Gastrocnemius medialis (tissue), 4 donors: ENCODE data around the gene PARD3B.

Experiments
- POLR2A ChIP-seq, 2 donors: fragments of 450-650 bp; IDR thresholded peaks; one replicate each; pipeline ENCODE4 v1.6.1; 2017; ENCODE audit warnings: antibody characterized with exemption in 2 of 2, mild to moderate bottlenecking in 2 of 2, moderate library complexity in 2 of 2
- TF ChIP-seq, protein P1 (sequence below), 5 experiments: fragments of 450-650 bp in 3 of 5; fragments of 200-600 bp in 2 of 5; sonication (generic) in 2 of 5; IDR thresholded peaks in 4 of 5; conservative IDR thresholded peaks in 1 of 5; 1 replicate in 4 of 5; 2 replicates in 1 of 5; pipeline ENCODE4 v1.5.1; 2016 to 2019; ENCODE audit warnings: antibody characterized with exemption in 5 of 5, mild to moderate bottlenecking in 3 of 5, moderate library complexity in 3 of 5

DNA sequence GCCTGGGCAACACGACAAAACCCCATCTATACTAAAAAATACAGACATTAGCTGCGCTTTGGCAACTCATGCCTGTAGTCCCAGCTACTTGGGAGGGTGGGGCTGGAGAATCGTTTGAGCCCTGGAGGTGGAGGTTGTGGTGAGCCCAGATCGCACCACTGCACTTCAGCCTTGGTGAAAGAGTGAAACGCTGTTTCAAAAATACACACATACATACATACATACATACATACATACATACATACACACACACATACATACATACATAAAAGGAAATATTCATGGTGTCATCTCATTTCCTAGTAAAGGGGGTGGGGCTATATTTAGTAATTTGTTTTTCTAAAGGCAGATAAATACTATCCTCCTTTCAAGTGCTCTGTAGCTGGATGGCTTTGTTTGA is 205.1 kb downstream of the PARD3B start:
- TF ChIP-seq, protein P1, sequence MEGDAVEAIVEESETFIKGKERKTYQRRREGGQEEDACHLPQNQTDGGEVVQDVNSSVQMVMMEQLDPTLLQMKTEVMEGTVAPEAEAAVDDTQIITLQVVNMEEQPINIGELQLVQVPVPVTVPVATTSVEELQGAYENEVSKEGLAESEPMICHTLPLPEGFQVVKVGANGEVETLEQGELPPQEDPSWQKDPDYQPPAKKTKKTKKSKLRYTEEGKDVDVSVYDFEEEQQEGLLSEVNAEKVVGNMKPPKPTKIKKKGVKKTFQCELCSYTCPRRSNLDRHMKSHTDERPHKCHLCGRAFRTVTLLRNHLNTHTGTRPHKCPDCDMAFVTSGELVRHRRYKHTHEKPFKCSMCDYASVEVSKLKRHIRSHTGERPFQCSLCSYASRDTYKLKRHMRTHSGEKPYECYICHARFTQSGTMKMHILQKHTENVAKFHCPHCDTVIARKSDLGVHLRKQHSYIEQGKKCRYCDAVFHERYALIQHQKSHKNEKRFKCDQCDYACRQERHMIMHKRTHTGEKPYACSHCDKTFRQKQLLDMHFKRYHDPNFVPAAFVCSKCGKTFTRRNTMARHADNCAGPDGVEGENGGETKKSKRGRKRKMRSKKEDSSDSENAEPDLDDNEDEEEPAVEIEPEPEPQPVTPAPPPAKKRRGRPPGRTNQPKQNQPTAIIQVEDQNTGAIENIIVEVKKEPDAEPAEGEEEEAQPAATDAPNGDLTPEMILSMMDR (IDR thresholded peaks at IDR 0.05 in 4 of 5, conservative IDR thresholded peaks at IDR 0.05 in 1 of 5): no peak
- TF ChIP-seq POLR2A (IDR thresholded peaks at IDR 0.05): no peak
